ENCODE data around the gene NDEL1.

Gene NDEL1

GRCh38 chr17:8475781-8476180, 40.1 kb downstream of the NDEL1 start:
- FAIRE-seq (no peak), DNase-seq (ENCODE audit: insufficient read length, low spot score) (no peak)

GRCh38 chr17:8476741-8477140, 41.1 kb downstream of the NDEL1 start:
- FAIRE-seq (no peak), DNase-seq (ENCODE audit: insufficient read length, low spot score) (no peak)

GRCh38 chr17:8477171-8477570, 41.5 kb downstream of the NDEL1 start:
- FAIRE-seq (no peak), DNase-seq (ENCODE audit: insufficient read length, low spot score) (no peak)

GRCh38 chr17:8477715-8478441, 42.2 kb downstream of the NDEL1 start:
- FAIRE-seq (no peak), DNase-seq (ENCODE audit: insufficient read length, low spot score) (no peak)

GRCh38 chr17:8479431-8479947, 43.8 kb downstream of the NDEL1 start:
- FAIRE-seq = no peak
- no peak for DNase-seq (ENCODE audit: insufficient read length, low spot score)

- DNase-seq (ENCODE audit: insufficient read length, low spot score) = no peak
- FAIRE-seq = no peak
Measured at GRCh38 chr17:8480011-8480976, 44.6 kb downstream of the NDEL1 start.

GRCh38 chr17:8481089-8481488, 45.4 kb downstream of the NDEL1 start:
- no peak for DNase-seq (ENCODE audit: insufficient read length, low spot score)
- FAIRE-seq = no peak

GRCh38 chr17:8481703-8482102, 46.0 kb downstream of the NDEL1 start:
- DNase-seq (ENCODE audit: insufficient read length, low spot score) = no peak
- FAIRE-seq = no peak

- DNase-seq (ENCODE audit: insufficient read length, low spot score) (no peak), FAIRE-seq (no peak)
Measured at GRCh38 chr17:8482546-8482945, 46.9 kb downstream of the NDEL1 start.

- FAIRE-seq (no peak), DNase-seq (ENCODE audit: insufficient read length, low spot score) (no peak)
Measured at GRCh38 chr17:8484465-8484864, 48.8 kb downstream of the NDEL1 start.

- DNase-seq (ENCODE audit: insufficient read length, low spot score) (no peak), FAIRE-seq (peak; percentile 78)
Measured at GRCh38 chr17:8485491-8485890, 49.8 kb downstream of the NDEL1 start.

GRCh38 chr17:8487130-8487645, 51.5 kb downstream of the NDEL1 start:
- no peak for FAIRE-seq
- DNase-seq (ENCODE audit: insufficient read length, low spot score) = no peak

GRCh38 chr17:8487743-8488142, 52.1 kb downstream of the NDEL1 start:
- DNase-seq (ENCODE audit: insufficient read length, low spot score) (no peak), FAIRE-seq (no peak)

GRCh38 chr17:8488491-8488890, 52.8 kb downstream of the NDEL1 start:
- DNase-seq (ENCODE audit: insufficient read length, low spot score) = no peak
- FAIRE-seq = no peak

GRCh38 chr17:8488901-8489300, 53.2 kb downstream of the NDEL1 start:
- DNase-seq (ENCODE audit: insufficient read length, low spot score) = no peak
- no peak for FAIRE-seq

- no peak for DNase-seq (ENCODE audit: insufficient read length, low spot score)
- FAIRE-seq = no peak
Measured at GRCh38 chr17:8489841-8490240, 54.2 kb downstream of the NDEL1 start.

GRCh38 chr17:8490256-8491023, 54.8 kb downstream of the NDEL1 start:
- FAIRE-seq = no peak

GRCh38 chr17:8492121-8492520, 56.4 kb downstream of the NDEL1 start:
- no peak for FAIRE-seq
- DNase-seq (ENCODE audit: insufficient read length, low spot score) = no peak

More at GRCh38 chr17:8490256-8491023, 54.8 kb downstream of the NDEL1 start:
- DNase-seq (ENCODE audit: insufficient read length, low spot score) = no peak

GRCh38 chr17:8494021-8494420, 58.3 kb downstream of the NDEL1 start:
- DNase-seq (ENCODE audit: insufficient read length, low spot score) (no peak), FAIRE-seq (no peak)

- no peak for DNase-seq (ENCODE audit: insufficient read length, low spot score)
- no peak for FAIRE-seq
Measured at GRCh38 chr17:8494506-8495111, 58.9 kb downstream of the NDEL1 start.
